NT2/D1 (cell line): ENCODE measurements around the gene PCSK2.

Source experiments
- DNase-seq: peaks from one replicate; pipeline ENCODE4 v3.0.0-alpha.2; 2011; ENCODE audit warnings: low read depth, low spot score
- H3K27me3 ChIP-seq: 2 replicates; pipeline ENCODE4 v1.6.0; 2011; ENCODE audit warnings: mild to moderate bottlenecking; ENCODE audit not compliant: insufficient read length, insufficient read depth
- H3K36me3 ChIP-seq: 2 replicates; pipeline ENCODE4 v1.6.1; 2011; ENCODE audit warnings: mild to moderate bottlenecking, low read length, mixed read lengths; ENCODE audit not compliant: insufficient read depth, insufficient read length
- H3K4me1 ChIP-seq: 2 replicates; pipeline ENCODE4 v1.5.1; 2011; ENCODE audit not compliant: insufficient read depth, insufficient read length
- H3K4me3 ChIP-seq: 2 replicates; pipeline ENCODE4 v1.5.1; 2011; ENCODE audit warnings: low read depth; ENCODE audit not compliant: insufficient read length
- H3K9ac ChIP-seq: 2 replicates; pipeline ENCODE4 v1.6.0; 2011; ENCODE audit warnings: low read depth; ENCODE audit not compliant: insufficient read length
- H3K9me3 ChIP-seq: 2 replicates; pipeline ENCODE4 v1.5.1; 2011; ENCODE audit warnings: mild to moderate bottlenecking, low read length; ENCODE audit not compliant: insufficient read depth
- SUZ12 ChIP-seq: IDR thresholded peaks from 2 replicates; pipeline ENCODE4 v1.6.1; 2011; ENCODE audit not compliant: insufficient read length, insufficient read depth; ENCODE audit errors: extremely low read depth
- YY1 ChIP-seq: IDR thresholded peaks from 2 replicates; pipeline ENCODE4 v1.6.1; 2011; ENCODE audit not compliant: insufficient read length, insufficient read depth
- ZNF274 ChIP-seq: IDR thresholded peaks from 2 replicates; pipeline ENCODE4 v1.6.1; 2011; ENCODE audit warnings: mild to moderate bottlenecking, low read depth, low read length

Gene PCSK2

DNA sequence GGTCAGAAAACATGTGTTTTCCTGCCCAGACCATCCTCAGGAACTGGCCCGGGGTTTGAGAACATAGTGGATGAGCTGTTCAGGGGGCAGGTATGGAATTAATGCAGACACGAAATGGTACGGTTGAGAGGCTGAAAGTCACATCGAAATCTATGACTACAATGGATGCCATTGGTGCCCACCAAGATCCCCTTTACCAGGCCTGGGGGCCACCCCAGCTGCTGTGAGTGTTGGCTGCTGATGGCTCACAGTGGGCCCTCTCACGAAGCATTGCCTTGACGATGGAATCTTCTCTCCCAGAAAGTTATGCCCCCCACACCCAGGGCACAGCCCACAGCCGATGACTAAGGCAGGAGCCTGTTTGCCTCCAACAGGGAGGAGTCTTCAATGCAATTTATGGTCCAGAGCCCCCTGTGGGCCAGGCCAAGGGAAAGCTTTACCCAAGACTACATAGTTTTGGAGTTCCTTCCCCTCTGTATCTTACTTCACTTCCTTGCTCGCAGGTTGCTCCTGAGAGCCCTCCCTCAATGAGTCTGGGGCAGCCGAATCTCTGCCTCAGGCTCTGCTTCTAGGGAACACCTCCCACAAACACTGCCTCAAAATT, 211.7 kb downstream of the PCSK2 start:
- no peak for TF ChIP-seq YY1

DNA sequence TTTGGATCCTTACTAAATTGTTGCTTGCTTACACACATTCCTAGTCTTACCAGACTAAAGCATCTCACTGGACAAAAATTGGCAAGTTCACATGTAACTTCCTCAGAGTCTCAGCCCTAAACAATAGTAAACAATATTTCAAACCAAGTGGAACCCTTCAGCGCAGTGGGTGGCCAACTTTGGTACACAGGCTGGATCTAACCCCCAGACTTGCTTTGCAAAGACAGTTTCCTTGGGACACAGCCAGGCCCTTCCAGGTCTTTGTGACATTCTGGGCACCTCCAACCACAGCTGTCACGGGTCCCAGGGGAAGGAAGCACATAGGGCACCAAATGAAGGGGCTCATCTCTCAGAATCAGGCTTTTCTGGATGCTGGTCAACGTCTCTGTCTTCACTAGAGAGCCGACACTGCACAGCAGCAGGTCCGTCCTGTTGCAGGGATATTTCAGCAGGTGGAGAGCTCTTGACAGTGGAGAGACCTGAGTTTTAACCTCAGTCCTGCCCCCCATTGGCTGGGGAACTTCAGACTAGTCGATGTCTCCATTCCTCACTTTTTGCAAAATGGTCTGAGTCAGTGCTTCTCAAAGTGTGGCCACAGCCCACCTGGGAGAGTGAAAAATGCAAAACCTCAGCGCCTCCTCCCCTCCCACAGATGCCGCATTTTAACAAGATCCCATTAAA, 212.9 kb downstream of the PCSK2 start:
- H3K9ac ChIP-seq = no peak overlapping the region
- H3K36me3 ChIP-seq = no peaks in the 10 kb centered on the region
- no peaks in the 10 kb centered on the region for H3K9me3 ChIP-seq
- no peak overlapping the region for H3K4me3 ChIP-seq
- DNase-seq = no peak
- no peaks in the 10 kb centered on the region for H3K27me3 ChIP-seq
- TF ChIP-seq ZNF274 = no peak
- TF ChIP-seq YY1 = no peak
- TF ChIP-seq SUZ12 = no peak
- H3K4me1 ChIP-seq = peaks cover 2% of the 10 kb centered on the region

More for the DNA sequence above, 211.7 kb downstream of the PCSK2 start:
- Histone ChIP-seq H3K27me3 (no peaks in the 10 kb centered on the region), H3K9me3 (no peaks in the 10 kb centered on the region), H3K4me1 (no peaks in the 10 kb centered on the region), H3K9ac (no peak overlapping the region), H3K4me3 (no peak overlapping the region), H3K36me3 (no peaks in the 10 kb centered on the region)
- no peak for DNase-seq

DNA sequence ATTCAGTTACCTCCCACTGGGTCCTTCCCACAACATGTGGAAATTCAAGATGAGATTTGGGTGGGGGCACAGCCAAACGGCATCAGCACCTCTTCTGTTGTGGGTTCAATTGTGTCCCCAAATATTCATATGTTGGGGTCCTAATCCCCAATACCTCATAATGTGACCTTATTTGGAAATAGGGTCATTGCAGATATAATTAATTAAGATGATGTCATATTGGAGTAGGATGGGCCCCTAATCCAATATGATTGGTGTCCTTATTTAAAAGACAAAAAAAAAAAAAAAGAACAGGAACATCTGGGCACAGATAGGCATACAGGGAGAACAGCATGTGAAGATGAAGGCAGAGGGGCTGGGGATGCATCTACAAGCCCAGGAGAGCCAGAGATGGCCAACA, 214.9 kb downstream of the PCSK2 start:
- Histone ChIP-seq H3K36me3 (no peaks in the 10 kb centered on the region), H3K4me1 (peaks cover 5% of the 10 kb centered on the region), H3K9me3 (no peaks in the 10 kb centered on the region), H3K4me3 (no peak overlapping the region), H3K9ac (no peak overlapping the region), H3K27me3 (no peaks in the 10 kb centered on the region)
- TF ChIP-seq SUZ12 = no peak
- no peak for TF ChIP-seq YY1
- no peak for TF ChIP-seq ZNF274
- no peak for DNase-seq

DNA sequence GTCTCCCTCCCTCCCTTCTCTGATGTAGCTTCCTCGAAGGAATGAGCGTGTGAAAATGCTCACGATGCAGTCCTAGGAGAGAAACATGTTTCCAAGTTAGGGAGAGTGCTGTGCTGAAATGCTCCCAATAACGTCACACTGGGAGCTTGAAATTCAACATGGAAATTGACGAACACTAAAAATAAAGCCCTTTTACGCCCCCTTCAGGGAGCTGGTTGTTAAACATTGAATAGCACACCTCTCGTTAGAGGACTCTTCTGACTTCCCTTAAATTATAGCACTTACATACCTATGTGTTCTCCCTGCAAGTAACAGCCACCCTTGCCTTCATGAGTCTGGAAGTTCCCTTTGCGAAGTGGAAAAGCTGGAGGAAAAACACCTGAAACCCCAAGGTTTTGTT, 215.7 kb downstream of the PCSK2 start:
- H3K27me3 ChIP-seq = no peaks in the 10 kb centered on the region
- TF ChIP-seq YY1 (no peak), SUZ12 (no peak), ZNF274 (no peak)
- H3K9ac ChIP-seq = no peak overlapping the region
- peaks cover 5% of the 10 kb centered on the region for H3K4me1 ChIP-seq
- no peaks in the 10 kb centered on the region for H3K9me3 ChIP-seq
- H3K4me3 ChIP-seq = no peak overlapping the region
- H3K36me3 ChIP-seq = no peaks in the 10 kb centered on the region
- peak; percentile 16 for DNase-seq

DNA sequence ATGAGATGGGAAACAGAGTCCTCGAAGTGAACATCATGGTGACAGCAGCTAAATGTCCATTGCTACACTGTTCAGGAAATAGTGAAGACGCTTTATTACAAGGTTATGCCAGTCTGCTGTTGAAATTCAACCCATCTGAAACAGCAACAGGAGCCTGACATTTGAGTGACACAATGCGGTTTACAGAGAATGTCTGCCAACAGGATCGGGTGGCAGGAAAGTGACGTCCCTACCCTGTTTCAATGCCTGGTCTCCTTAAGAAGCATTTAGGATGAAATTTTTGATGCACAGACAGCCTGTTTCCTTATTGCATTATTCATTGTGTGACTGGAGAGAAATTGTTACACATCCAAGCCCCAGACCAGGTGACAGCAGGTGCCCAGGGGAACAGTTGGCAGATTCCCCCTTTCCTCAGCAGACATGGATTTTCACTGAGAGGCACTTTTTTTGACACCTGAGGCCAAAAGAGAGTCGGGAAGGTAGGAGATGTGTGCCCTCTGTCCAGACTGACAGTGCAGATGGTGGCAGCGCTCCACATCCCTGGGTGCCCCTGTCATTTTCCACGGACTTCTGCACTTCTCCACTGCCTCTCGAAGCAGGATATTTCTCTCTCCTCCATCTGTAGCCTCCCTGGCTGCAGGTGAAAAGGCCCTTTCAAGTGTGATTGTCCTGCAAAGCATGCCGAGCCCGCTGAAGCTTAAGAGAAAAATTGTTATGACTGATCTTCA, 216.5 kb downstream of the PCSK2 start:
- no peaks in the 10 kb centered on the region for H3K27me3 ChIP-seq
- TF ChIP-seq SUZ12 (no peak), ZNF274 (no peak), YY1 (no peak)
- H3K9ac ChIP-seq = no peak overlapping the region
- no peak for DNase-seq
- no peaks in the 10 kb centered on the region for H3K36me3 ChIP-seq
- H3K4me3 ChIP-seq = no peak overlapping the region
- H3K4me1 ChIP-seq = peaks cover 5% of the 10 kb centered on the region
- H3K9me3 ChIP-seq = no peaks in the 10 kb centered on the region

DNA sequence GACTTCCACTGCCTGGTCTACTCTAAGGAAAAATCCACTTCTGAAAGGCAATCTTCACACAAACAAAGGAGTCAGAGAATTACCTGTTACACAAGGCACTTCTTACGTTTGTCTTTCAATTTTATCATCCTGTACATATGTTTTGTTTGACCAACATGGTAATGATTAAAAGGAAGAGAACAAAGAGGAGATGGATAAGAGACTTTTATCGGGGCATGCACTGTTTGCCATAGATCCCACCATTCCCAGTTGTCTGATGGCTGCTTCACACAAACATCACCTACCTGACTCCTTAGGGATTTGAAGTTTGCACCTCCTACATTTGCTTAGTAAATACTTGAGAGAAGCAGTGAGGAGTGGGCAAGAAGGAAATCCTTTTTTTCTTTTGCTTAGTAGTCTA, 217.3 kb downstream of the PCSK2 start:
- Histone ChIP-seq H3K4me3 (no peak overlapping the region), H3K36me3 (no peaks in the 10 kb centered on the region), H3K9ac (no peak overlapping the region), H3K4me1 (peaks cover 5% of the 10 kb centered on the region), H3K27me3 (no peaks in the 10 kb centered on the region), H3K9me3 (no peaks in the 10 kb centered on the region)
- TF ChIP-seq ZNF274 (no peak), SUZ12 (no peak), YY1 (no peak)
- no peak for DNase-seq

DNA sequence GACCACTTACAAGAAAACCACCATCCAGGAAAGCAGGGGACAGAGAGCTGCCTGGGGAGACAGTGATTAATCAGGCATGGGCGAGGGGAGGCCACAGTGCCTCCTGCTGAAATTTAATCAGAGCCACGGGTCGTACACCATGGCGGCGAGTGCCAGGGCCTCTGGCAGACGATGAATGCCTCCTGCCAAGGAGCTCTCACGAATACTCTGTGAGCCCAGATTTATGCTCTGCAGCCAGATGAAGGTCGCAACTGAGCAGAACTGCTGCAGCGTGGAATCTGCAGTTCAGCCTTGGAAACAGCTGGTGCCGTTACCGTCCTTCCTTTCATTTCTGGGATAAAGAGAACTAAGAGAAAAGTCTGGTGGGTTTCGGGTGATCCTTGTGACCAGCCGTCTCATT, 218.7 kb downstream of the PCSK2 start:
- Histone ChIP-seq H3K9ac (no peak overlapping the region), H3K4me3 (no peak overlapping the region), H3K27me3 (no peaks in the 10 kb centered on the region), H3K9me3 (no peaks in the 10 kb centered on the region), H3K36me3 (no peaks in the 10 kb centered on the region), H3K4me1 (peaks cover 5% of the 10 kb centered on the region)
- no peak for DNase-seq
- TF ChIP-seq YY1 (no peak), SUZ12 (no peak), ZNF274 (no peak)
